ENCODE data around the gene ANKRD13B. TPM values are rescaled to one million over a fixed set of nuclear protein-coding genes. Genes with fewer than 3 reads are reported as not detected.

Gene ANKRD13B
- total and polyA plus RNA-seq, 2 of the 13 experiments (the other 11 are each of a cell fraction or from before 2014, with no cell fraction given): 1.7 to 1.8 TPM

- TF ChIP-seq ZNF646 (CRISPR knock-in tag; IDR thresholded peaks at IDR 0.05) (0 out of 2 replicates have a peak, but pooled peaks have one; percentile 39), CBX5 (CRISPR knock-in tag; IDR thresholded peaks at IDR 0.05; ENCODE audit: borderline replicate concordance) (no peak), TSC22D2 (CRISPR knock-in tag; IDR thresholded peaks at IDR 0.05; ENCODE audit: borderline replicate concordance) (no peak), USF2 (IDR thresholded peaks at IDR 0.05; ENCODE audit: low read depth, low read length) (no peak), USF2 (CRISPR knock-in tag; IDR thresholded peaks at IDR 0.05; ENCODE audit: borderline replicate concordance) (0 out of 2 replicates have a peak, but pooled peaks have one; percentile 39), ZNF180 (CRISPR knock-in tag; IDR thresholded peaks at IDR 0.05; ENCODE audit: borderline replicate concordance, low read depth) (peak; percentile 40; the same call in 1 of the 2 replicates), MAX (IDR thresholded peaks at IDR 0.05) (peak; percentile 80), HOMEZ (CRISPR knock-in tag; IDR thresholded peaks at IDR 0.05; ENCODE audit: low read depth) (no peak), HNF4A (CRISPR knock-in tag; IDR thresholded peaks at IDR 0.05) (peak; percentile 4; the same call in 1 of the 2 replicates), ZNF383 (CRISPR knock-in tag; IDR thresholded peaks at IDR 0.05; ENCODE audit: borderline replicate concordance) (no peak), ATRX (CRISPR knock-in tag; IDR thresholded peaks at IDR 0.05; ENCODE audit: borderline replicate concordance) (no peak), SRF (IDR thresholded peaks at IDR 0.05; ENCODE audit: low read depth, low read length) (no peak), CENPT (CRISPR knock-in tag; IDR thresholded peaks at IDR 0.05; ENCODE audit: low read depth) (no peak), PLSCR1 (CRISPR knock-in tag; IDR thresholded peaks at IDR 0.05; ENCODE audit: borderline replicate concordance) (no peak), SIN3A (IDR thresholded peaks at IDR 0.05; ENCODE audit: borderline replicate concordance, low read depth, low read length) (0 out of 2 replicates have a peak, but pooled peaks have one; percentile 36), CREB3 (CRISPR knock-in tag; IDR thresholded peaks at IDR 0.05) (0 out of 2 replicates have a peak, but pooled peaks have one; percentile 72)
Observed at GRCh38 chr17:29590411-29591145, 2.4 kb upstream of the ANKRD13B start (continued).

Measured in HepG2 (cell line).